Activated CD4-positive, alpha-beta memory T cell treated with anti-CD3 and anti-CD28 coated beads for 36 hours (primary cell): ENCODE data around the gene IZUMO4. TPM values are rescaled to one million over a fixed set of nuclear protein-coding genes. Genes with fewer than 3 reads are reported as not detected.

Experiments
- total RNA-seq, 2 experiments: library from RNA; stranded (reverse); gene quantifications; one replicate each; pipeline ENCODE4 v1.2.3, GENCODE V29; 2021

The IZUMO4 gene
- total RNA-seq, 2 experiments from 2014 or later = 14.2 to 16.4 TPM

Other genes with a start within 250 kb of the IZUMO4 start
- 10 to 100 TPM; 41.9 to 45.3 TPM for gene REXO1, start 248.4 kb upstream of the IZUMO4 start, total RNA-seq
- 10 to 100 TPM; 23.3 to 24.2 TPM for gene KLF16, start 233.3 kb upstream of the IZUMO4 start, total RNA-seq
- 100 to 1,000 TPM; 108 to 110 TPM for gene ABHD17A, start 211.4 kb upstream of the IZUMO4 start, total RNA-seq
- 1 to 10 TPM; 5.7 to 5.8 TPM for gene ADAT3, start 191.5 kb upstream of the IZUMO4 start, total RNA-seq
- gene SCAMP4, start 191.5 kb upstream of the IZUMO4 start, total RNA-seq = 10 to 100 TPM; 24.2 to 28.4 TPM
- gene CSNK1G2, start 155.7 kb upstream of the IZUMO4 start, total RNA-seq = 10 to 100 TPM; 63.7 to 66.2 TPM
- gene BTBD2, start 81.2 kb upstream of the IZUMO4 start, total RNA-seq = 10 to 100 TPM; 37.3 to 42.9 TPM
- gene MKNK2, start 45.7 kb upstream of the IZUMO4 start, total RNA-seq = 100 to 1,000 TPM; 143 to 157 TPM
- 100 to 1,000 TPM; 117 to 122 TPM for gene MOB3A, start 589 bp upstream of the IZUMO4 start, total RNA-seq
- gene AP3D1, start 54.7 kb downstream of the IZUMO4 start, total RNA-seq = 10 to 100 TPM; 84.6 to 89.1 TPM
- 10 to 100 TPM; 50.2 to 53.7 TPM for gene DOT1L, start 67.0 kb downstream of the IZUMO4 start, total RNA-seq
- 10 to 100 TPM; 60.8 to 64.0 TPM for gene PLEKHJ1, start 139.4 kb downstream of the IZUMO4 start, total RNA-seq
- gene SF3A2, start 139.9 kb downstream of the IZUMO4 start, total RNA-seq = 100 to 1,000 TPM; 123 to 134 TPM
- 1 to 10 TPM; 2.8 to 3.4 TPM for gene AMH, start 152.4 kb downstream of the IZUMO4 start, total RNA-seq
- 1 to 10 TPM in 1 of 2 experiments, under 1 TPM in 1; 0.56 to 1.2 TPM for gene JSRP1, start 159.5 kb downstream of the IZUMO4 start, total RNA-seq
- not detected for gene PEAK3, start 185.3 kb downstream of the IZUMO4 start, total RNA-seq
- under 1 TPM in 1 of 2 experiments, not detected in 1; 0.10 TPM for gene LINGO3, start 211.2 kb downstream of the IZUMO4 start, total RNA-seq
- 100 to 1,000 TPM; 137 to 144 TPM for gene LSM7, start 231.7 kb downstream of the IZUMO4 start, total RNA-seq
- gene SPPL2B, start 231.8 kb downstream of the IZUMO4 start, total RNA-seq = 10 to 100 TPM; 43.8 TPM